Renal cortical epithelial cell (primary cell): ENCODE results near the gene GRM8. TPM values are rescaled to one million over a fixed set of nuclear protein-coding genes. Genes with fewer than 3 reads are reported as not detected.

Experiments used
- DNase-seq: peaks from one replicate; pipeline ENCODE4 v3.0.0-alpha.2; 2011; ENCODE audit warnings: low read depth
- total RNA-seq: library from RNA; depleted of rRNA; stranded (reverse); fragments of >200 nt; gene quantifications from 2 replicates; pipeline ENCODE4 v1.2.3, GENCODE V29; 2014

The GRM8 gene
- total RNA-seq, 1 donor from 2014 or later = 0.70 TPM

DNA sequence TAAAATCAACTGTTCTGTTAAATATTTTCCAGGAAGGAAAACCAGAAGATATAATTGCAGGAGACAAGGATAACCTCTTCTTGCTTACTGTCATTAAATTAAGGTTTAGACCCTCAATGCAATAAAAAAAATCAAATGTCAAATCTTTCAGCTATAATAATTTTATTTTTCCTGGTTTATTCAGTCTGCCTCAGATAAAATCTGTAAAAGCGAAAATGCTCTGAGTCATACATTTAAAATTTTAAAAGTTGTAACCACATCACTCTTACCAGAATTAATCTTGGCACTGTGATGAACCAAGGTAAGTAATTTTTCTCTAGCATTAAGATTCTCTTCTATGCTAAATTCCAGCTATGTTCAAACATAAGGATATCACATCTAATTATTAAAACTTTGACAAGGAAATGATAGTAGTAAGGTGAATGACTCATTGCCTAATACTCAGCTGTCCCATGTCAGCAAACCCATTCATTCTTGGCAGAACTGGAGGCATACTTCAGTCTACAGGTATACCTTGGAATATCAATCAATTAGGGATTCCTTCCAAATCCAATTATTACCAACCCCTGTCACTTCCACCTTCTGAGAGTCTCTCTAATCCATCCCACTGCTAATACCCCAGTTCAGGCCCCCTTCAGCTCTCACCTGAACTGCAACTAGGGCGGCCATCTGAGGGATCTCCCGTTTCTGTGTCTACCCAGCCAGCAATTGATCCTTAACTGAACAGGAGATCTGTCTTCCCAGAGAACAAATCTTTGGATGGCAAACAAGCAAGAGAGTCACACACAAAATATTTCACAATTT lies 434.1 kb downstream of the GRM8 start:
- no peak for DNase-seq

DNA sequence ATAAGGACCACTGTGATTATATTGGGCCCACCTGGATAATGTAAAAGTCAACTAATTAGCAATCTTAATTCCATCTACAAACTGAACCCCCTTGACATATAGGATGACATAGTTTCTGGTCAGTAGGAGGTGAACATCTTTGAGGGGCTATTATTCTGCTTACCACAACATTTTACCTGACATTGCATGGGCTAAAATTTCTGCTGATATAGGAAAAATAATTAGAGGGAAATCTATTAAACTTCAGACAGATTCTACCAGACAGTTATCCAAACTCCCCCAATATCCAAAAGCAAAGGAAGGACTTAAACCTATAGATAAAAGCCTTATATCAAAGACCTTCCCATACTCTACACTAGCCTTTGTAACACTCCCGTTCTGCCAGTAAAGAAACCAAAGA lies 443.6 kb downstream of the GRM8 start:
- no peak for DNase-seq

DNA sequence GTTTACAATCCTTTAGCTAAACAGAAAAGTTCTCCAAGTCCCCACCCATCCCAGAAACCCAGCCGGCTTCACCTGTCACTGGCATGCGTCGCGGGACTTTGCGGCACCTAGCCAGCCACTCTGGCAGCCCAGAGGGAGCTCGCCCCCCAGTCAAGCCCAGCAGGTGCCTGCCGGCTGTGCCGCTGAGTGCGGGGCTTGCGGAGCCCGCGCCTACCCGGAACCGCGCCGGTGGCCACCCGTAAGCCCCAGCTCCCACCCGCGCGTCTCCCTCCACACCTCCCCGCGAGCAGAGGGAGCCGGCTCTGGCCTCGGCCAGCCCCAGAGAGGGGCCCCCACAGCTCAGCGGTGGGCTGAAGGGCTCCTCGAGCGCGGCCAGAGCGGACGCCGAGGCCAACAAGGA lies 446.1 kb downstream of the GRM8 start:
- DNase-seq = no peak

DNA sequence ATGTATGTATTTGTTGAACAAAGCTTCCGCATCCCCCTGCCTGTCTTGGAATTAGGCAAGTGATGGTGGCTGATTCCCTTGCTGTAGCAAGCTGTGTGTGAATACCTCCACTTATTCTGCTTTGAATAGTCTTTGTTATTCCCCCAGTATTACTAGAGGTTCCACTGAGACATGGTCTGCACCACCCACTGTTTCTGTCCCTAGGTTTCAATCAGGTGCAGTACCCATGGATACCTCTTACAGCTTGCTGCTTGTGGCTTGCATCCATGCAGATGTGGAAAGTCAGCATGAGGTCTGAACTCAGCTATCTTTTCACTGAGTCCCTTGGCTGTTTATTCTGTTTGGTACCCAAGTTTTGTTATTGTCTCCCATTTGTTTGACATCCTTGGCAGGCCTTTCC lies 447.4 kb downstream of the GRM8 start:
- no peak for DNase-seq

DNA sequence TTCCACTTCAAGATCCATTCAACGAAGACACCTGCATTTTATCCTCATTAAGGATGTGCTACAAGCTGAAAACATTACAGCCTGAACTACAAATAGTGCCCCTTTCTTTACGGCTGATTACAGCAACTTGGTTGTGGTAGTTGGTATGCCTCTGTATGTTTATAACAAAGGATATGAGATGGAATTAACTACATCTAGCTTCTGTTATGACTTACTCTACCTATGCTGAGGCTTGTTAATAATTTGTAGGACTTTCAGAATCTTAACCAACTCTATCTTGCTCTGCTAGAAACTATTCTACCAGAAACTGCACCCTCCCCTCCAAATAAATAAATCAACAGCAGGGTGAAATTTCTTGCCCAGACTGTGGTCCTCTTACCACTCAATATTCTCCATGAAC lies 448.1 kb downstream of the GRM8 start:
- DNase-seq = no peak

DNA sequence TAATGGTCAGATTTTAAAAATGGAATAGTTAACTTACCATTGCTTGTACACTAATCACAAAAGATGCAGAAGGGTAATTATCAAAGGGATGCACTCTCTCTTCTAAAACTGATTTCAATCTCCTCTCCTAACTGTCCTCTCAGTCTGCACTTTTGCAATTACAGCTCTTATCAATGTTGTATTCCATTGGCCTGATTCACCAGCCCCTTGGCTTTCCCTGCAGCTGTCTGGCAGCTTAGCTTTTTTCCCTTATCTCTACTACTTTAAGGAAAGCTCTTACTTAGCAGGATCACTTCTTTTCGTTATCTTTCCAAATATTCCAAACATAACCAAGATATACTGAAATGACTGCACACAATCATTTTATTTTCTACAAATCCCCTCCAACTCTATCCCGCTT lies 448.8 kb downstream of the GRM8 start:
- DNase-seq = no peak

DNA sequence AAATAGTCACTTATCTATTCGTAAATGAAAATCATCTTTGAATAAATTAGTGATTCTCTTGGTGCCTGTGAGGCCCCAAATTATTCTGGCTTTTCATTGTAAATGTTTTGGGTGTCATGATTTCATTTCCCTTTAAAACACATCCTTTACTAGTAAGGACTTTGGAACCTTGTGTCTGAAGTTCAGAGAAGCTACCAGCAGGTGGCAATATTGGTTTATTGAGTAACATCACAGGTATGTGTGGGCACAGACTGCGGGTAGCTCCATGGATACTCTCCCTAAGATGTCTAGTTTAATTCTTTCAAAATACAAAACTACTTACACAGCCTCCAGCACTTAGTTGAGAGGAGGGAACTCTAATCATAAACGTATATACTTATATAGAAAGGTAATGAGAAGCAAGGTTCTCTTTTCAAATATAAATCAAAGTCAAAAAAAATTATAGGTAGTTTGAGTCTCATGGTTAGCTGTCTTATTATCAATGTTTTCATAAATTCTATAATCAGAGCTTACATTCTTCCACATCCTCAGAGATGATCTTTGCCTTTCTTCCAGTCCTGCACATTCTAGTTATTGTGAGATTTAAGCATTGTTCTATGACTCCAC lies 449.6 kb downstream of the GRM8 start:
- DNase-seq = peak; percentile 76

DNA sequence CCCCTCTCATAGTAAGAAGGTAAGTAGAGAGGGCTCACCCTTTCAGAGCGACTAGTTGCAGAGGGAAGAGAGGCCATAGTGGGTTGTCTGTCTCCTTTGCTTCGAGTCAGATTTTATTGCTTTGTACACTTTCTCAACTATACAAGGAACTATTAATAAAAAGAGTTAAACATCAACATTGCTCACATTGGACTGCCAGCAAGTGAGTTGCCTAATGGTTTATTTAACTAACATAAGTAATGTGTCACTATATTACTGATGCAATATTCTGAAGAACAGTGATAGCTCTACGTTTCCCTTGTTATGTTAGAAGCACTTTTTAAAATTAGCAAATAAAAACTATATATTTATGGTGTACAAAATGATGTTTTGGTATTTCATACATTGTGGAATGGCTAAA lies 451.0 kb downstream of the GRM8 start:
- DNase-seq = peak; percentile 52

DNA sequence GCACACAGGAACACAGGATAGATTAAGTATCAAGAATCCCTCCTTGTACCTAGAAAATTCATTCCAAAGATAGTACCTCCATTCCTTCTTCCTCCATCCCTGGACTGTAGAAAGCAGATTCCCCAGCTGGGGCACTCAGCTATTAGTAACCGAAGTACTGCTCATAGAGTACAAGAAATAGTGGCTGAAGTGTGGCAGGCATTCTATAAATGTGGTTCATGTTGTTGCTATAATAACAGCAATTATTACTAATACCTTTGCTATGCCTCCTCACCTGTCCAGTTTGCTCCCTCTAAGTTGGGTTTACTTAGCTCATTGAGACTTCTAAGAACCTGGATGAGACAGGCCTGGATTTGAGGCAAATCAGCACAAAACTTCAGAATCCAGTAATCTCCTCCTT lies 453.2 kb downstream of the GRM8 start:
- no peak for DNase-seq

DNA sequence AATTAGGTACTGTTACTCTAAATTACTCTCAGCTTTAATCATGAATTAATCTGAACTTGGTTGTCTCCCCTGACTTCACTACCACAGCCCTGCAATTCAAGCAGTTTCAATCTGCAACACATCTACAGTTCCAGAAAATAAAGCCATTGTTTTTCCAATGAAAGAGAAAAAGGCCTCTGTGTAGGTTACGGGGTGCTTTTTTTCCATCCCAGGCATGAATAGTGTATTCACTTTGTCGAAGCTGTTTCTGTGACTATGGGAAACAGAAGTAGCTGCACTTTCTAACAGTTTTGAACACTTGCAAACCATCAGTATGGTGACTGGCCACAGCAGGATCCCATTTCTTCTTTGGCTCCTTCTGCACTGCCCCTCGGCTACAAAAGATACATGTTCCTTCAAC lies 460.2 kb downstream of the GRM8 start:
- DNase-seq = no peak

DNA sequence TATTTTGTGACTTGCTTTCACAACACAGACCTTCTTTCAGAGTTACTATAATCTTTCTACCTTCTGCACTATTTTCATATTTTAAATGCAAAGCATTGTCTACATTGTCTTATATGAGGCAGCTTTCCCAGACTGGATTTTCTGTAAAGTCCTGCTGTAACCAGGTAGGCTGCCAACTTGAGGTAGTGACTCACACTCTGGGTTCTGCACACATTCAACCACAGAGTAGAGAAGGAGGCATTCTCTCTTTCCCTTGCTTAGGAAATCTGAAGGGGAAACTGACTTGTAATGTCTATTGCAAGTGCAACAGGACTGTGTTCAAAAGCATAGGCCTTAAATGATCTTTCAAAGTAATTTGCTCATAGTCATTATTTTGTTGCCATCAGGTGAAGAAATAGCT lies 461.4 kb downstream of the GRM8 start:
- DNase-seq = peak; percentile 81

DNA sequence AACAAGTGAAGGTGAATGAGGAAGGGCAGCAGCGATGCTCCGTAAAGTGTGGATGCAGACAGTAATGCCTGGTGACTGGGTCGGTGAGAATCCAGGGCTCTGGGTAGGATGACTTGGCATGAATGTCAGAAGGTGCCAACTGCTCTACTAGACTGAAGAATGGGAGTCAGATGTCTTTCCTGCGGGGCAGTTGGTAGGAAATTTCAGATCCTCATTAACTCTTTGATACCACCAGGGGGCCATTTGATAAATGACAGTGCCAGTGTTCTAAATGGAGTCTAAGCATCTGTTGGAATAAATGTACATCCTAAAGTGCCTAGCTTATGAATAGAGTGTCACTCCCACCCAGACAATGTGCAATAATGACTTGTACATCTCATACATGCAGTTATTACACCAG lies 462.0 kb downstream of the GRM8 start:
- DNase-seq = no peak

DNA sequence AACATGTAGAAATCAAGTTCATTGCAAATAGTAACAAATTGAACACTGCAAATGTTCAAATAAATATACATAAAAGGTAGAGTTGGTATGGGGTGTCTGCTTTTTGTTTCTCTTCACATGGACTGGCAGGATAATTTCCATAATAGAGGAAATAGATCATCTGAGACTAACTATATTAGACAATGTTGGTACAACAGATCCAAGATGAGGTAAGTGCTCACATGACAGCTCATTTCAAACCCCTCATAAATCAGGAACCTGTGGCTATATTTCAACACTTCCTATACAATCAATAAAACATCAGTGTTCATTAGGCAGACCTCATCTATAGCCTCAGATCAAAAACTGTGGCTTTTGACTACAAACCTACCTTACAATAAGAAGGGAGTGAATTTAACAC lies 469.1 kb downstream of the GRM8 start:
- no peak for DNase-seq

DNA sequence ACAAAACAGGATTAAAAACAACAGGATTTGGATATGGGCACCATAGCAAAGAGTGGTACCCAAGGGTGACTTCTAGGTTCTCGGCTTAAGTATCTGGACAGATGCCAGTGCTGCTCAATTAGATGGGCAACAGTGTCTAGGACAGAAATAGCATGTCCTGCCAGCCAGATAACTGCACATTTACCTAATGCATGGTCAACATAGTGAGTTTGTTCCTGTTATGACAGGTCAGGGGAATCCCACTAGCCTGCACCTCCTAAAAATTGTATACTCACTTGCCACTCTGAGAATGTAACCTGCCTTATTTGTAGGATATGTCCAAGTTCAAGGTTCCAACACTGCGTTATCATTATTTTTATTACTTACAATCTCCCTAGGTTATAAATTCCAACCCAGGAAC lies 471.7 kb downstream of the GRM8 start:
- DNase-seq = no peak

DNA sequence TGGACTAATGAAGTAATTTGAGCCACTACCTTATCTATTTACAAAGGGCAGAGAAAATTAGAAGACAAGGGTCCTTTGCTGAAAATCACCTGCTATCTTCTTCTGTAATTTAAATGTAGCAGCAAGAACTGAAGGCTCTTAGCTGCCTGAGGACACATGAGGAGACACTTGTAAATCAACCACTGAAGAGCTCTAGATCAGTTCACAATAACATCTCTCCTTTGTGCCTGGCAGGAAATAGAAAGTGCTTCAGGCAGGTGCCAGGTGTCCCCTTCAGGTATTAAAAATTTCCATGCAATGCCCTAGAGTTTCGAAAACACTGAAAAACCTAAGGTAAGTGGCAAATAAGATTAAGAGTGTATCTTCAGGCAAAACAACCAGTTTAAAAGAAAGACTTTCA lies 474.6 kb downstream of the GRM8 start:
- no peak for DNase-seq

DNA sequence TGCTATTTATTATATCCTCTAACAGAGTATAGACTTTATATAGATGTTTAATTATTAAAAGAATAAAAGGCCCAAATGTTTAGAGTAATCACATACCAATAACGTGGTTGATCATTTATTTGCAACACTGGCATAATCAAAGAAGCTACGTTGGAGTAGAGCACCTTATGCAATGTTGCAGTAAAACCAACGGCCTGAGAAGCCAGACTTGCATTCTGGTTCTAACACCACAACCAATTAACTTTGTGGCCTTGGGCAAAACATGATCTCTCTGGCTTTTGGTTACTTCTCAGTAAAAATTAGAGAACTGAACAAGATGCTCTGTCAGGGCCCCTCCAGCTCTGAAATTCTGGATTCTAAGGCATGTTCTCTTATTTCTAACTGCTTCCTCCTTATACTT lies 476.2 kb downstream of the GRM8 start:
- peak; percentile 67 for DNase-seq

DNA sequence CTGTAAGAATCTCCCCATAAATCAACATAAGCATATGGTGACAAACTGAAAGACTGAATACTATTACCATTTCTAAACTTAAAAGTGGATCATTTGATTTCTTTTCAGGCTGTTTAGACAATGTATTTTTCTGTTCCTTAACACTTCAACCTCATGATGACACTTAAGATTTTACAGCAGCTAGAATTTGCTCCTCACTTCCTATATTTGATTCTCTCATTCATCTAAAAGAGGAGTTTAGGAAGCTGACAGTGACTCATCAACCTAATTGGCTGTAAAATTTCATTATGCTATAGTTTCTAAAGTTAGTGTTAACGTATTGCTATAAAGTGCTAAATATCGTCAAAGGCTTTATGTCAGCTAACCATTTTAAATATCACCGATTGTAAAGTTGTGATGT lies 478.7 kb downstream of the GRM8 start:
- no peak for DNase-seq

DNA sequence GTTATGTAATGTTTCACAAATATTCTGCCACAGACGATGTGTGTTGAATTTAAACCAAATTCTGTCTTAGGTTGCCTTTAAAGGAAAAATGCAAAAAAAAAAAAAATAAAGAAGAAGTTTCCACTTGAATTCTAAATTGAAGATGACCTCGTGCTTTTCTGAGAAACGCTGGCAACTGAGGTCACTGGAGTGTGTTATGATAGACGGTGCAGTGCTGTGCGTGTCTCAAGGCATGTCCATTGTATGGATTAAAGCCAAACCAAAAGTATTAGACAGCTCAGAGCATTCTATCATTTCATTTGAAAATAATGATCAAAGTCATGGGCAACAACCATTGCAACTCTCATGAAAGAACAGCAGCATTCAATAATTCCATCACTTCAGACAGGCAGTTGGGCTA lies 483.9 kb downstream of the GRM8 start:
- DNase-seq = peak; percentile 8

DNA sequence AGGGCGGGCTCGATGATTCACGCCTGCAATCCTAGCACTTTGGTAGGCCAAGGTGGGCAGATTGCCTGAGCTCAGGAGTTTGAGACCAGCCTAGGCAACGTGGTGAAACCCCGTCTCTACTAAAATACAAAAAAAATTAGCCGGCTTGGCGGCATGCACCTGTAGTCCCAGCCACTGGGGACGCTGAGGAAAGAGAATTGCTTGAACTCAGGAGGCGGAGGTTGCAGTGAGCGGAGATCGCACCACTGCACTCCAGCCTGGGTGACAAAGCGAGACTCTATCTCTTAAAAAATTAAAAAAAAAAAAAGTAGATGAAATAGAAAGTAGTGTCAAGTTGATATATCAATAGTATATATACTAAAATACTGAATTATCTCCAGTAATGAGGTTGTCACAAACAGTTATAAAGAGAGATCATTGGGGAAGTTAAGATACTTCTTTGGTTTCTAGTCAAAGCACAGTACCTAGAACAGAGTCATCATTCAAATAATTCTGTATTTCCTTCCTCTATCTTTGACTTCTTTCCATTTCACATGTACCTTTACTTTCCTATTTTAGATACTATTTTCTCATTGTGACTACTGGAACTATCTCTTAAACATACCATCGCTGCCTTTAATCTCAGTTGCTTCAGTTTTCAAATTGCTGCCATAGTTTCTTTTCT lies 491.7 kb downstream of the GRM8 start:
- no peak for DNase-seq

DNA sequence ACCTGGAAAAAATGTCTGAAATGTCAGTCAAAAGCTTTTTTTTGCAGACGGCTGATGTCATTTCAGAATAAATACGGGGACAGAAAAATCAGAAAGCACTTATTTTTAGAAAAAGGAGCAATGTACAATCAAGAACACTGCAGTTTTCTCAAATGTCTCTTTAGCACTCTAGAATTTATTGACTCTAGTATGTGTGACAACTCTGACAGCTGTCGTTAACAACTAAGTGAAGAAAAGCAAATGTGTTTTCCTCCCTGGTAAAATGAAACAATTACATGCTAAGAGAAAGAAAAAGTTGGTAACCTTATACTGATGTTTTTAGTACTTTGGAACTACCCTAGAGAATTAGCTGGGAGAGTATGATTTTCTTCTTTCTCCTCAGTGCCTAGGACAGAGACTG lies 497.4 kb downstream of the GRM8 start:
- no peak for DNase-seq

DNA sequence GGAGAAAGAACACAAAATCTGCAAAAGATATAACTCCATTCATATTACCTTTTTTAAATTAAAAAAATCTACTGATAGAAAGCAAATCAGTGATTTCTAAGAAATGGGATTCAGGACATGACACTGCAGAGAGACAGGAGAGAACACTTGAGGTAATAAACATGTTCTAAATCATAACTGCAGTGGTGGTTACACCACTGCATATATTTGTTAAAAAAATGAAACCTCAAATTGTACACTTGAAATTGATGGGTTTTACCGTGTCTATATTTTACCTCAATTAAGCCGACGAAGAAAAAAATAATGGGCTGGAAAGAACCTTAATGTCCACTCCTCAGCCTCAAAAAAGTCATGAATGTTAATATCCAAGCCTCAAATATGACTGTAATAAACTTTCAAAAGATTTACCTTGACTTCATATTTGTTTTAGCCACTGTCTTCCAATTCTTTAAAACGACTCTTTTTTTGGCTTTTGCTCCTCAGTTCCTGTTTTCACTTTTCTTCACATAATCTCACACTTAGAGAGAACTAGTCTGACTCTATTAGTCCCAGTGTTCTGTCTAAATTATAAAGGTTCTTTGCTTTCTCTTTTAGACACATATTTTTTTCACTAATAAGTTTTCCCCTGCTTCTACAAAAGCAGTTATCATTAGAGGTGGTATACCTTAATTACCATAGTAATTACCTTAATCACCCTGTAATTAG lies 502.4 kb downstream of the GRM8 start:
- no peak for DNase-seq

DNA sequence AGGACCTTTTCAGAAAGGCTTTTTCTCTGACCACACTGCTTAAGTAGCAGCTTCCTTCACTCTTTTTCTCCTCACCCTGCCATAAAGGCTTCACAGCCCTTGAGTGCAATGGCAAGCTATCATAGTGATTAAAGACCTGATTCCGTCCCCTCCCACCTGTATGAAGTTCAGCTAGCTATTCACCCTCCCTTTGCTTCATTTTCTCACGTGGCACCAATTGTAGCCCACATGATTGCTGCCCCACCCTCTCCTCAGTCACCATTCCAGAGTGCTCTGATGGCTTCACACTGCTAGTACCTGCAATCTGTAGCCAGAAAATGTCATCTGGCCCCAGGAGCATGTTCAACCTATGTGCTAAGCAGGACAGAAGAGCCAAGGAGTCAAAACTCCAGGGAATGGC lies 523.8 kb downstream of the GRM8 start:
- DNase-seq = no peak

DNA sequence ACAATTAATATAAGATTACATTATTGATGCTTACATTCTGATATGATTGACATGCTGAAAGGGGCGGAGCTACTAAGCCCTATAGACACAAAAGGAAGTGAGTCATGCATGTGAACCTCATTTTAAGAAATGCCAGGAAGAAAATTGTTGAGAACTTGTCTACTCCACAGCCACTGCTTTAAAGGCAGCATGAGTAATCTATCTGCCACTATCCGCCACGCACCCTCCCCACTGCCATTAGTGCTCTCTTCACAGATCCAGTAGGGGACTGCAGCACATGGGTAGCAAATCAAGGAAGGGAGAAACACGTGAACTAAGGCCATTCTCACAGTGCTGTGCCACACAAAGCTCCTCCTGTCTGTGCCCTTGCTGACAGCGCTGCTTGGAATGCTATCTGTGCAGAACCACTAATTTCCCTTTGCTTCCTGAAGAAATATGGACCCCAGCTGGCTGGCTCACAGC lies 524.8 kb downstream of the GRM8 start:
- peak; percentile 31 for DNase-seq
